Measurements from ENCODE around the gene GABPA.

- TF ChIP-seq NFRKB (IDR thresholded peaks at IDR 0.05; ENCODE audit: low read depth) = no peak
- TF ChIP-seq CTCF (IDR thresholded peaks at IDR 0.05 in 2 of 3, conservative IDR thresholded peaks at IDR 0.05 in 1 of 3; ENCODE audit: insufficient read depth in 2 of 3, low read depth in 1 of 3, low read length in 3 of 3) = no peak
- no peak for TF ChIP-seq CBFB (CRISPR knock-in tag; IDR thresholded peaks at IDR 0.05)
- no peak for TF ChIP-seq ATF7 (IDR thresholded peaks at IDR 0.05)
Observed at GRCh38 chr21:25790878-25791204, 56.1 kb downstream of the GABPA start.
